NOMO-1 treated with dmso at 0.1 percent for 144 hours (cell line): ENCODE data around the gene ARSD.

Source experiments
- DNase-seq: peaks from one replicate; lab custom pipeline; 2025; ENCODE audit not compliant: unreplicated experiment; lab: John Stamatoyannopoulos, UW

The ARSD gene

GRCh38 chrX:2862404-2862803 lies 66.7 kb downstream of the ARSD start:
- no peak for DNase-seq

- DNase-seq, result no peak
Measured at GRCh38 chrX:2859197-2859797, 69.8 kb downstream of the ARSD start.

DNA sequence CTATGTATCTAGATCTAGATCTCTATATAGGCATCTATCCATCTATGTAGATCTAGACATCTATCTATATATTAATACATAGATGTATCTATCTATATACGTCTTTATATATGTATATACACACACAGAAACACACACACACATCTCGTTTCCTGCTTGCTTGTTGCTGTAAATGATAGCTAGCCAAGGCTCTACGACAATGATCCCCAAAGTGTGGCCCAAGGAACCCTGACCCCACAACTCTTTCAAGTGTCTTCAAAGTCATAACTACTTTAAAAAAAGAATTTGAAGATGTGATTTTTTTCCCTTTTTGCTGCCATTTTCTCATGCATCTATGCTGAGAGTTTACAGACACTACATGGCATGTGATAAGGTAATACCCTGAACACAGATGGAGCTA lies 71.6 kb downstream of the ARSD start:
- DNase-seq, result no peak

GRCh38 chrX:2855761-2856160 lies 73.4 kb downstream of the ARSD start:
- DNase-seq, result no peak

DNA sequence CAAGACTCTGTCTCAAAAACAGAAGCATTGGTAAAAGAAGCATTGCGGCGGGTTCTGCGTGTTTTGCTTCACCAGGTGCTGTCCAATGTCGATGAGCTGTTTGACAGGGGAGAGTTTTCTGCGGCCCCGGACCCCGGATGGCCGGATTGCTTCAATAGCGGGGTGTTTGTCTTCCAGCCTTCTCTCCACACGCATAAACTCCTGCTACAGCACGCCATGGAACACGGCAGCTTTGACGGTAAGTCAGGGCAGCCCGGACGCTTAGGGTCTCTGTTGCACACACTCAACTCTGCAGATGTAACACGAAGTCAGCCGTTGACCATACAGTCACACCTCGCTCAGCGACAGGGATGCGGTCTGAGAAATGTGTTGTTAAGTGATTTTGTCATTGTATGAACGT lies 74.2 kb downstream of the ARSD start:
- DNase-seq, result no peak
